ENCODE measurements around the gene MYO1H.
"Not testable (repeated sequence)": the region's sequence is repeated elsewhere in the genome, so short reads cannot be mapped to it uniquely, and the experiment has no call there.

MYO1H gene

GRCh38 chr12:109347589-109347988, at the start of gene MYO1H:
MYO1H (plus strand) TSS chr12:109347900; CDS start chr12:109347961, 61 bp downstream.
- no peak for DNase-seq

- no peak for DNase-seq
Observed at GRCh38 chr12:109299849-109300248, 47.9 kb upstream of the MYO1H start.

- no peak for DNase-seq
Observed at GRCh38 chr12:109301643-109302168, 46.0 kb upstream of the MYO1H start.

GRCh38 chr12:109302358-109302757, 45.3 kb upstream of the MYO1H start:
- no peak for DNase-seq

- no peak for DNase-seq
Observed at GRCh38 chr12:109302770-109303169, 44.9 kb upstream of the MYO1H start.

GRCh38 chr12:109304485-109304884, 43.2 kb upstream of the MYO1H start:
- DNase-seq: no peak

GRCh38 chr12:109305547-109305946, 42.2 kb upstream of the MYO1H start:
- DNase-seq: no peak

GRCh38 chr12:109307051-109307450, 40.6 kb upstream of the MYO1H start:
- DNase-seq: peak; percentile 31

- no peak for DNase-seq
Observed at GRCh38 chr12:109308534-109309380, 38.9 kb upstream of the MYO1H start, which contains the start of gene FOXN4. FOXN4 (minus strand) TSS chr12:109309284; CDS start chr12:109308321, 963 bp downstream.

GRCh38 chr12:109309381-109310246, 38.1 kb upstream of the MYO1H start:
- DNase-seq: no peak

GRCh38 chr12:109310247-109311125, 37.2 kb upstream of the MYO1H start:
- peak; percentile 86 for DNase-seq

- not testable (repeated sequence) for DNase-seq
Observed at GRCh38 chr12:109321294-109321693, 26.4 kb upstream of the MYO1H start.

GRCh38 chr12:109329003-109329402, 18.7 kb upstream of the MYO1H start:
- DNase-seq: no peak

- no peak for DNase-seq
Observed at GRCh38 chr12:109329686-109330085, 18.0 kb upstream of the MYO1H start.

- peak; percentile 12 for DNase-seq
Observed at GRCh38 chr12:109330282-109331230, 17.1 kb upstream of the MYO1H start.

- DNase-seq: no peak
Observed at GRCh38 chr12:109331301-109331952, 16.3 kb upstream of the MYO1H start.

GRCh38 chr12:109334887-109335286, 12.8 kb upstream of the MYO1H start:
- DNase-seq: no peak

- no peak for DNase-seq
Observed at GRCh38 chr12:109336593-109336992, 11.1 kb upstream of the MYO1H start.

- no peak for DNase-seq
Observed at GRCh38 chr12:109343677-109344076, 4.0 kb upstream of the MYO1H start.

- no peak for DNase-seq
Observed at GRCh38 chr12:109345428-109345827, 2.3 kb upstream of the MYO1H start.

- no peak for DNase-seq
Observed at GRCh38 chr12:109346920-109347319, 780 bp upstream of the MYO1H start.

Measured in COR-L47 (cell line).